ENCODE results near the gene THSD7A. TPM values are rescaled to one million over a fixed set of nuclear protein-coding genes. Genes with fewer than 3 reads are reported as not detected.

Gene THSD7A
- total RNA-seq, 4 donors from 2014 or later = 16.2 to 36.4 (median 21.5) TPM

GRCh38 chr7:11858622-11859302, 26.8 kb upstream of the THSD7A start:
- H3K36me3 ChIP-seq = no peaks in the 10 kb centered on the region
- no peak for TF ChIP-seq POLR2A (IDR thresholded peaks at IDR 0.05)
- no peak for TF ChIP-seq CTCF (IDR thresholded peaks at IDR 0.05)
- H3K27ac ChIP-seq = no peak overlapping the region
- no peak for DNase-seq
- no peaks in the 10 kb centered on the region for H3K4me1 ChIP-seq
- H3K4me3 ChIP-seq = no peak overlapping the region
- intact Hi-C loops (cut with DNase I; ENCODE audit: low total_unique reads) = no loop called here
- H3K27me3 ChIP-seq = peaks cover 0 to 8% of the 10 kb centered on the region in 2 donors
- H3K9me3 ChIP-seq = no peaks in the 10 kb centered on the region

- Histone ChIP-seq H3K9me3 (no peaks in the 10 kb centered on the region), H3K36me3 (no peaks in the 10 kb centered on the region), H3K27me3 (peaks cover 0 to 8% of the 10 kb centered on the region in 2 donors), H3K4me3 (no peak overlapping the region), H3K4me1 (no peaks in the 10 kb centered on the region), H3K27ac (no peak overlapping the region)
- DNase-seq = no peak
- no peak for TF ChIP-seq POLR2A (IDR thresholded peaks at IDR 0.05)
- intact Hi-C loops (cut with DNase I; ENCODE audit: low total_unique reads) = no loop called here
Measured at GRCh38 chr7:11858026-11858425, 26.0 kb upstream of the THSD7A start.

- TF ChIP-seq POLR2A (IDR thresholded peaks at IDR 0.05) (no peak), CTCF (IDR thresholded peaks at IDR 0.05) (no peak)
- no peaks in the 10 kb centered on the region for H3K36me3 ChIP-seq
- no peaks in the 10 kb centered on the region for H3K27me3 ChIP-seq
- no peaks in the 10 kb centered on the region for H3K9me3 ChIP-seq
- no peak overlapping the region for H3K27ac ChIP-seq
- DNase-seq = no peak
- intact Hi-C loops (cut with DNase I; ENCODE audit: low total_unique reads) = no loop called here
- no peaks in the 10 kb centered on the region for H3K4me1 ChIP-seq
- no peak overlapping the region for H3K4me3 ChIP-seq
Measured at GRCh38 chr7:11848251-11848650, 16.3 kb upstream of the THSD7A start.

GRCh38 chr7:11847336-11847735, 15.3 kb upstream of the THSD7A start:
- TF ChIP-seq CTCF (IDR thresholded peaks at IDR 0.05) (no peak), POLR2A (IDR thresholded peaks at IDR 0.05) (no peak)
- no peak overlapping the region for H3K4me3 ChIP-seq
- H3K4me1 ChIP-seq = no peaks in the 10 kb centered on the region
- H3K27me3 ChIP-seq = no peaks in the 10 kb centered on the region
- H3K27ac ChIP-seq = no peak overlapping the region
- no peaks in the 10 kb centered on the region for H3K36me3 ChIP-seq
- no peaks in the 10 kb centered on the region for H3K9me3 ChIP-seq
- DNase-seq = no peak
- intact Hi-C loops (cut with DNase I; ENCODE audit: low total_unique reads) = no loop called here

- H3K36me3 ChIP-seq = no peaks in the 10 kb centered on the region
- intact Hi-C loops (cut with DNase I; ENCODE audit: low total_unique reads) = no loop called here
- H3K27me3 ChIP-seq = no peaks in the 10 kb centered on the region
- no peak for DNase-seq
- H3K9me3 ChIP-seq = no peaks in the 10 kb centered on the region
- H3K4me1 ChIP-seq = no peaks in the 10 kb centered on the region
- TF ChIP-seq CTCF (IDR thresholded peaks at IDR 0.05) (no peak), POLR2A (IDR thresholded peaks at IDR 0.05) (no peak)
- no peak overlapping the region for H3K27ac ChIP-seq
- no peak overlapping the region for H3K4me3 ChIP-seq
Measured at GRCh38 chr7:11846361-11846955, 14.5 kb upstream of the THSD7A start.
